T-helper 2 cell treated with Interferon-gamma antibody and Interleukin-4, amounts not matched to agents 5 μg/mL and 100 μg/mL, for 36 hours (primary cell): Measurements from ENCODE around the gene PARD3B.

ENCODE experiments used
- DNase-seq: peaks from one replicate; pipeline ENCODE4 v3.0.0; 2021; ENCODE audit warnings: low spot score
- H3K27ac Mint-ChIP-seq: one replicate; pipeline ENCODE4 v1.8.0; 2021; ENCODE audit warnings: mild to moderate bottlenecking, mixed read lengths
- H3K27me3 Mint-ChIP-seq: one replicate; pipeline ENCODE4 v1.8.0; 2021; ENCODE audit warnings: low read depth, mixed read lengths
- H3K36me3 Mint-ChIP-seq: one replicate; pipeline ENCODE4 v1.8.0; 2021; ENCODE audit warnings: low read depth, mixed read lengths
- H3K4me1 Mint-ChIP-seq: one replicate; pipeline ENCODE4 v1.8.0; 2021; ENCODE audit warnings: low read depth, mixed read lengths
- H3K4me3 Mint-ChIP-seq: one replicate; pipeline ENCODE4 v1.8.0; 2022; ENCODE audit warnings: mild to moderate bottlenecking, moderate library complexity, mixed read lengths
- H3K9me3 Mint-ChIP-seq: one replicate; pipeline ENCODE4 v1.8.0; 2021; ENCODE audit warnings: mixed read lengths

Gene PARD3B

DNA sequence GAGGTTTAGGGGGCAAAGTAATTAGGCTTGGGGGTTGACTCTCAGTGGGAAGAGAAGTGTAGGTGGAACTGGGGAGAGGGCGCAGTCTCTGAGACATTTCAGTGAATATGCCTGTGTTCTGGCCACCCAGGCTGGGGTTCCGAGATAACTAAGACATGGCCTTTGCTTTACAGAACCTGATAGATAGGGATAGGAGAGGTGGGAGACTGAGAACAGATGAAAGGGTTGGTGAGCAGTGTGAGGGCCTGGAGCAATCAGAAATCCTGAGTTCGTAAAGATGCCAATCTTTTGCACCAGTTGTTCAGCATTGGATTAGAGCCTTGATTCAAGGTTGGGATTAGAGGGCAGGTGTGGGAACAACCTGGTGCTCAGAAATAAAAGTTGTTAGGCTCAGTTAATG is 15.6 kb downstream of the PARD3B start:
- no peaks in the 10 kb centered on the region for H3K36me3 Mint-ChIP-seq
- no peak for DNase-seq
- no peak overlapping the region for H3K27ac Mint-ChIP-seq
- H3K4me3 Mint-ChIP-seq, result no peak overlapping the region
- H3K9me3 Mint-ChIP-seq, result peaks cover 10% of the 10 kb centered on the region
- H3K27me3 Mint-ChIP-seq, result peaks cover 3% of the 10 kb centered on the region
- no peaks in the 10 kb centered on the region for H3K4me1 Mint-ChIP-seq

DNA sequence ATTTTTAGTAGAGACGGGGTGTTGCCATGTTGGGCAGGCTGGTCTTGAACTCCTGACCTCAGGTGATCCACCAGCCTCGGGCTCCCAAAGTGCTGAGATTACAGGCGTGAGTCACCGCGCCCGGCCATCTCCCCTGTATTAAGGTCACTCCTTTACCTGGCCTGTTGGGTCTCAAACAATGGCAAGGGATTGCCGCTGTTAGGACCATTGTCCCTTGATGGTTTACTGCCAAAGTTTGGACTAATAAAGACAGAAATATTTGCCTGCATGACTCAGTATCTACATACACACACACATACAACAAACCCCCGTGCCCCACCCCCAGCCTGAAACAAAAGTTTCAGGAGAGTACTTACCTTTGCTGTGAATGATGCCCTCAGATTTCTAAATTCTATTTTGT is 16.5 kb downstream of the PARD3B start:
- no peak overlapping the region for H3K4me3 Mint-ChIP-seq
- peaks cover 3% of the 10 kb centered on the region for H3K27me3 Mint-ChIP-seq
- peaks cover 10% of the 10 kb centered on the region for H3K9me3 Mint-ChIP-seq
- no peaks in the 10 kb centered on the region for H3K36me3 Mint-ChIP-seq
- no peak for DNase-seq
- no peak overlapping the region for H3K27ac Mint-ChIP-seq
- H3K4me1 Mint-ChIP-seq, result no peaks in the 10 kb centered on the region

DNA sequence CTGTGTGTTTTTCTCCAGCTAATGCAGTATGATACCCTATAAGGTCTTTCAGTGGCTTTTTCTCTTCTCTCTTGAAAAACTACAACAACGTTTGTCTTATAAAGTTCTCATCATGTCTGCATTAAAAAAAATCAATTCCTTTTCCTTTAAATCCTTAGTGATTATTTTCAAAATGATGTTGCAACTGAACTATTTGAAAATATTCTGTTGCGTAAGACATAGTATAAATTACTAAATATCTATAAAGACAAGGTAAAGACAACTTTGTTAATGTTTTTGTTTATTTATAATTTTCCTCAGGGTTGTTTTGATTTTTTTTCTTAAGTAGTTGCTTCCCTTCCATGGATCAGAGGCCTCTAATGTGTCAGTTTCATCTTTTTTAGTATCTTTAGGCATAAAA is 21.2 kb downstream of the PARD3B start:
- H3K36me3 Mint-ChIP-seq, result no peaks in the 10 kb centered on the region
- no peak for DNase-seq
- peaks cover 3% of the 10 kb centered on the region for H3K27me3 Mint-ChIP-seq
- no peaks in the 10 kb centered on the region for H3K4me1 Mint-ChIP-seq
- no peak overlapping the region for H3K4me3 Mint-ChIP-seq
- no peak overlapping the region for H3K27ac Mint-ChIP-seq
- no peaks in the 10 kb centered on the region for H3K9me3 Mint-ChIP-seq

- Mint-ChIP-seq H3K27ac (no peak overlapping the region), H3K27me3 (peaks cover 12% of the 10 kb centered on the region), H3K4me1 (no peaks in the 10 kb centered on the region), H3K9me3 (no peaks in the 10 kb centered on the region), H3K36me3 (no peaks in the 10 kb centered on the region), H3K4me3 (no peak overlapping the region)
- no peak for DNase-seq
Observed at GRCh38 chr2:204570421-204570820, 25.1 kb downstream of the PARD3B start.

DNA sequence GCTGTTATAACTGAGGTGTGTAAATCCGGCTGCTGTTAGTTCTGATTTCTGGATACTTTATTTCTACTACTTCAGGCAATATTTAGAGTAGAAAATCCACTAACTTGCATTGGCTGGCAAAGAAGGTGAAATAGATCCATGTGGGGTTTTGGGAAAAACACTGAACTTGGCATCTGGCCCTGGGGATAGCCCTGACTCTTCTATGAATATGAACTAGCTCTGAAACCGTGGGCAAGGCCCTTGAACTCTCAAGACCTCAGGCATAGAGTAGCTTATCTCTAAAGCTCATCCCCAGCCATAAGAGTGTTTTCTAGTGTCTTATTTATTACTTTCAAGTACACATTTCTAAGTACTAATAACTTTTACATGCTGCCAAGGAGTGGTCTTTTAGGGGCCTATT is 25.8 kb downstream of the PARD3B start:
- no peak overlapping the region for H3K27ac Mint-ChIP-seq
- H3K27me3 Mint-ChIP-seq, result peaks cover 12% of the 10 kb centered on the region
- H3K36me3 Mint-ChIP-seq, result no peaks in the 10 kb centered on the region
- no peak for DNase-seq
- H3K4me1 Mint-ChIP-seq, result no peaks in the 10 kb centered on the region
- no peaks in the 10 kb centered on the region for H3K9me3 Mint-ChIP-seq
- no peak overlapping the region for H3K4me3 Mint-ChIP-seq

GRCh38 chr2:204571911-204572310 is 26.6 kb downstream of the PARD3B start:
- no peaks in the 10 kb centered on the region for H3K4me1 Mint-ChIP-seq
- H3K9me3 Mint-ChIP-seq, result no peaks in the 10 kb centered on the region
- H3K27ac Mint-ChIP-seq, result no peak overlapping the region
- H3K36me3 Mint-ChIP-seq, result no peaks in the 10 kb centered on the region
- no peak overlapping the region for H3K4me3 Mint-ChIP-seq
- DNase-seq, result no peak
- H3K27me3 Mint-ChIP-seq, result peaks cover 12% of the 10 kb centered on the region

DNA sequence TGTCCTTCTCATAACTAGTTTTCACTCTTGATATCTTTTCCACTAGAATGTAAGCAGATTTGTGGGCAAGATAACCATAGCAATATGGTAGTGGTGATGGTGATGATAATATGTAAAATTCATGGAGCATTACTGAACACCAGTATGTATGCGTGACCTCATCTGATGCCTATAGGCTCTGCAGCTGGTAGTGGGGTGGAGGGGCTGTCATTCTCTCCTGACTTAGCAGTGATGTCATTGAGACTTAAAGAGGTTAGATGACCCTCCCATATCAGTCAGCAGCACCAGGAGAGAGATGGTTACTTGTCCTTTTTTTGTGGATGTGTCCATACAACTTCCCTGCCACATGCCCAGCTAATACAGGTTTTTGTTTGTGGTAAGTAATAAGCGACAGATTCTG is 27.9 kb downstream of the PARD3B start:
- no peaks in the 10 kb centered on the region for H3K4me1 Mint-ChIP-seq
- no peak for DNase-seq
- no peak overlapping the region for H3K4me3 Mint-ChIP-seq
- no peaks in the 10 kb centered on the region for H3K9me3 Mint-ChIP-seq
- H3K27ac Mint-ChIP-seq, result no peak overlapping the region
- H3K36me3 Mint-ChIP-seq, result no peaks in the 10 kb centered on the region
- H3K27me3 Mint-ChIP-seq, result peaks cover 12% of the 10 kb centered on the region

DNA sequence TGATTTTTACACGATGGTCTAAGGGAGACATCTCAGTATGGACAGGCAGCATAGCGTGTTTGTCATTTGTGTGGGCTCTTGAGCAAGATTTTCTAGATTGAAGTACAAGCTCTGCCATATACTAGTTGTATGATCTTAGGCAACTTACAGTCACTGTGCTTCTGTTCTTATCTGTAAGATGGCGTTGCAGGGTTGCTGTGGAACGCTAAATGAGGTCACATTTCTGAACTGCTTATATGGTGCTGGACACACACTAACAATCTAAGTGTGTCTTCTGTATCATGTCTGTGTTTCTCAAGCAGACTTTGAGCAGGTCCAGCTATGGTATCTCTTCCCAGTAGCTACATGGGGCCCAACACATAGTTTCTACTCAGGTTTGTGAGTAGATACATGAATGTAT is 29.2 kb downstream of the PARD3B start:
- Mint-ChIP-seq H3K4me1 (no peaks in the 10 kb centered on the region), H3K27me3 (peaks cover 15% of the 10 kb centered on the region), H3K9me3 (no peaks in the 10 kb centered on the region), H3K4me3 (no peak overlapping the region), H3K36me3 (no peaks in the 10 kb centered on the region), H3K27ac (no peak overlapping the region)
- no peak for DNase-seq

DNA sequence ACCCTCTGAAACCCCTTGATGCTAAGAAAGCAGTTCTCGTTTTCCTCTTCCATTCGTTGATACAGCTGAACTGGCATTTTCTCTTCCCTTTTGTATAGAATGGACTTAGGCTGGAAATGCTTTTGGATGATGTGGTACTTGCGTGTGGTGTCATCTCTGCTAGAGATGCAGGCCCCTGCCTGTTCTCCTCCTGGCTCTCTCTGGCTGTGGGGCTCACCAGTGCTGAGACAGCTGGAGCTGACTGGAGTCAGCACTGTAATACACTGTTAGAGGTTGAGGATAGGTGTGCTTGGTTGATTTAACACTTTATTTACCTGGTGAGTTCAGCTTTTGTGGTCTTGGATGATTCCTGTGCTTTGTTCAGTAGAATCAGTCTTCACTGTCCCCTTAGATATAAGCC is 30.2 kb downstream of the PARD3B start:
- Mint-ChIP-seq H3K27me3 (peaks cover 15% of the 10 kb centered on the region), H3K27ac (no peak overlapping the region), H3K9me3 (no peaks in the 10 kb centered on the region), H3K4me1 (no peaks in the 10 kb centered on the region), H3K4me3 (no peak overlapping the region), H3K36me3 (no peaks in the 10 kb centered on the region)
- DNase-seq, result no peak

DNA sequence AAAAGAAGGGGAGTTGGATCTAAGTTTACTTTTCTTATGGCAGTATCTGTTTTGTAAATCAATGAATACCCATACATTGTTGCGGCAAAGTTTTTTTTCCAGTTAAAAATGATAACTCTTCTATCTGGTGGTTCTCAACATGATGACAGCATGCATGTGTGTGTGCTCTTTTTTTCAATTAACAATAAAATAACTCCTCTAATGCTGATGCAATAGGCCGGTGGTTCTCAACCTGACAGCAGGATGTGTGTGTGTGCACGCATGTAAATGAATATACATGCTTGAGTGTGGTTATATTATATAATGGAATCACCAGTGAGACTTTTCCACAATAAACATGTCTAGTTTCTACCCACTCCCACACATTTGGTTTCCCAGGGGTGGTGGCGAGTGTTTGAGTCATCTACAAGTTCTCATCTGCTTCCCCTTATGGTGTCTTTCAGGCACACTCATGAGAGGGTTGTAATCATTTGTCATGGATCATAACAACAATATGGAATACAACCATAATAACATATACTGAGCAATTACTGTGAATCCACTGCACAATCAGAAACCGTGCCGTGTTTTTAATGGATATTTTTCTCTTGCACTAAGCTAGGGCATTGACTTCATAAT is 31.2 kb downstream of the PARD3B start:
- Mint-ChIP-seq H3K36me3 (no peaks in the 10 kb centered on the region), H3K4me3 (no peak overlapping the region), H3K9me3 (no peaks in the 10 kb centered on the region), H3K4me1 (no peaks in the 10 kb centered on the region), H3K27ac (no peak overlapping the region), H3K27me3 (peaks cover 15% of the 10 kb centered on the region)
- DNase-seq, result no peak

DNA sequence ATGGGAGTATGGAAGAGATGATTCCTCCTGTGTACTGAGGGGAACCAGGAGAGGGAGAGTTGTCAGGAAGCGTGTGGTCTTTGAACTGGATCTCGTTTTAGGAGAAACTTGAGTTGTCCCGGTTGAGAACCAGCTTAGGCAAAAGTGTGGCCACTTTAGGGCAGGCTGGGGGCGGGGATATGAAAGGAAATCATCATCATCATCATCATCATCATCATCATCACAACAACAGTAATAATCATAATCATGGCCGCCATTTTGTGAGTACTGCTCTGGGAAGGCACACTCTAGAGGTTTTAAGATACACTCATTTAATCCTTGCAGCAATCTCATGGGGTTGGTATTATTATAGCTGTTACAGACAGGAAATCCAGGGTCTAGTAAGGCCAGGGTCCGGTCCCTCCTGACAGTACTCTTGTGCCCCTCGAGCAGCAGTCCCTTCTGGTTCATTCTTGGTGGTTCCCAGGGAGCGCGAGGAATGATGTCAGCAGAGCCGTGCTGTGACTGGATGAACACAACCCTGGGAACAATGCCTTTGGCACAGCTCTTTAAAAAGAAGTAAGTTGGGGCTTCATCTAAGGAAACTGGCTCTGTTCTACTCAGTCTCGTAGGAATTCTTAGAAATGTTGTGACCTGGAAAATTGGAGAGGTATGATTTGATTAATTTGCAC is 33.8 kb downstream of the PARD3B start:
- no peaks in the 10 kb centered on the region for H3K9me3 Mint-ChIP-seq
- H3K36me3 Mint-ChIP-seq, result no peaks in the 10 kb centered on the region
- no peak overlapping the region for H3K4me3 Mint-ChIP-seq
- DNase-seq, result no peak
- H3K27me3 Mint-ChIP-seq, result peaks cover 9% of the 10 kb centered on the region
- H3K27ac Mint-ChIP-seq, result no peak overlapping the region
- H3K4me1 Mint-ChIP-seq, result no peaks in the 10 kb centered on the region

GRCh38 chr2:204581946-204582345 is 36.7 kb downstream of the PARD3B start:
- Mint-ChIP-seq H3K36me3 (no peaks in the 10 kb centered on the region), H3K27me3 (peaks cover 9% of the 10 kb centered on the region)

GRCh38 chr2:204583773-204584172 is 38.5 kb downstream of the PARD3B start:
- Mint-ChIP-seq H3K9me3 (no peaks in the 10 kb centered on the region), H3K27ac (no peak overlapping the region), H3K36me3 (no peaks in the 10 kb centered on the region), H3K4me1 (no peaks in the 10 kb centered on the region), H3K4me3 (no peak overlapping the region), H3K27me3 (peaks cover 7% of the 10 kb centered on the region)
- no peak for DNase-seq

More at GRCh38 chr2:204581946-204582345, 36.7 kb downstream of the PARD3B start:
- Mint-ChIP-seq H3K4me3 (no peak overlapping the region), H3K4me1 (no peaks in the 10 kb centered on the region), H3K9me3 (no peaks in the 10 kb centered on the region), H3K27ac (no peak overlapping the region)
- DNase-seq, result no peak

- no peak overlapping the region for H3K27ac Mint-ChIP-seq
- H3K27me3 Mint-ChIP-seq, result peaks cover 10% of the 10 kb centered on the region
- H3K36me3 Mint-ChIP-seq, result no peaks in the 10 kb centered on the region
- DNase-seq, result no peak
- peaks cover 8% of the 10 kb centered on the region for H3K9me3 Mint-ChIP-seq
- no peaks in the 10 kb centered on the region for H3K4me1 Mint-ChIP-seq
- no peak overlapping the region for H3K4me3 Mint-ChIP-seq
Observed at GRCh38 chr2:204585930-204586329, 40.7 kb downstream of the PARD3B start.
